ENCODE results near the gene LOXL1.

LOXL1 gene

DNA sequence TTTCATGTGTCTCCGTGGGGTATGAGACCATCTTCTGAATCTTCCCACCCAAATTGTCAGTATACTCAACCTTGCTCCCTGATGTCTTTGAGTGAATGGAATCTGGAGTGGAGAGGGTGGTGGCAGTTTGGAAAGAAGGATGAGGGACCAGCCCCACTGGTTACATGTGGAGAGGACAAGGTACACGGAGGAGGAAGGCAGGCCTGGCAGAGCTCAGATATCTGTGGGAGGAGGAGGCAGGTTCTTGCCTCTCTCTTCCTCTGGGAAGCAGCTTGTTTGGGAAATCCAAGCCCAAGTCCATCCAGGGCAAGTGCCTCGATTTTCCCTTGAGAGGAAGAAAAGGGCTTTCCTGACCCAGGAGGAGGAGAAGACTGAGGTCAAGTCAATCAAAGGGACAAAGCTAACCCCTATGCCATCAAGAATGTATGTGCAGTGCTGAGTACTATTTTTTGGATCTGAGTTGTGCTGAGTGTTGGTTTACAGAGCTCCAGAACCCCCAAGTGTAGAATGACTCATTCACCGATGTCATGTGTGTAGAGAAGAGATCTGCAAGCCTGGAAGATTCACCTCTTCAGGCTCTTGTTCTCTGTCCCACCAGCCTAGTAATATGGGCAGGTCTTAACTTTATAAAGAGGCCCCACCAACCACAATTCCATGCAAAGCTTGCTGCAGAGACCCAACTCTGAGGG lies 19.8 kb upstream of the LOXL1 start:
- no peaks in the 10 kb centered on the region; the same call in 1 of the 2 replicates for H3K27me3 ChIP-seq (ENCODE audit: insufficient read depth, low read length)

DNA sequence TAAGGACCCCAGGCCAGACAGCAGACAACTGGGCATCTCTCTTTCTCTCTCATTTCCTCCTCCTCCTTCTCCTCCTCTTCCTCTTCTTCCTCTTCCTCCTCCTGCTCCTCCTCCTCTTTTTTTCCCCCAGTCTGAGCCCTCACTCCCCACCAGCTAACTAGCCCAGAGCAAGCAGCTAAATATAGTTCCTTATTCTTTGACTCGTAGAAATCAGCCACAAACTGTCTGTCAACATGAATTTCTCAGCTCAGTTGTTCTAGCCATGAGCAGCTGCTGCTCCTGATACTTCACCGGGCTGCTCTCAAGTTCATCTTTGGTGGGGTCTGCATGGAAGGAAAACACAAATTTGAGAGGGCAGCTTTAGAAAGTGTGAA lies 19.2 kb upstream of the LOXL1 start:
- Histone ChIP-seq H3K4me3 (ENCODE audit: low read depth, low read length, poor library complexity, severe bottlenecking) (no peak overlapping the region), H2AFZ (ENCODE audit: low read length) (no peak overlapping the region), H4K20me1 (ENCODE audit: insufficient read depth, low read length) (no peaks in the 10 kb centered on the region), H3K79me2 (ENCODE audit: insufficient read depth, low read length) (no peaks in the 10 kb centered on the region), H3K4me1 (ENCODE audit: insufficient read depth, low read length, severe bottlenecking) (no peaks in the 10 kb centered on the region), H3K9me3 (ENCODE audit: low read length) (no peaks in the 10 kb centered on the region), H3K27ac (ENCODE audit: low read depth, low read length, poor library complexity, severe bottlenecking) (no peak overlapping the region), H3F3A (ENCODE audit: insufficient read depth, low read length) (no peaks in the 10 kb centered on the region), H3K4me2 (ENCODE audit: low read length) (no peak overlapping the region), H3K36me3 (ENCODE audit: insufficient read depth, low read length) (no peaks in the 10 kb centered on the region), H3K9ac (ENCODE audit: low read length) (no peak overlapping the region), H3K27me3 (ENCODE audit: insufficient read depth, low read length) (no peaks in the 10 kb centered on the region; the same call in 1 of the 2 replicates), H3K9me2 (ENCODE audit: low read depth, low read length) (no peaks in the 10 kb centered on the region)
- TF ChIP-seq, protein P1, sequence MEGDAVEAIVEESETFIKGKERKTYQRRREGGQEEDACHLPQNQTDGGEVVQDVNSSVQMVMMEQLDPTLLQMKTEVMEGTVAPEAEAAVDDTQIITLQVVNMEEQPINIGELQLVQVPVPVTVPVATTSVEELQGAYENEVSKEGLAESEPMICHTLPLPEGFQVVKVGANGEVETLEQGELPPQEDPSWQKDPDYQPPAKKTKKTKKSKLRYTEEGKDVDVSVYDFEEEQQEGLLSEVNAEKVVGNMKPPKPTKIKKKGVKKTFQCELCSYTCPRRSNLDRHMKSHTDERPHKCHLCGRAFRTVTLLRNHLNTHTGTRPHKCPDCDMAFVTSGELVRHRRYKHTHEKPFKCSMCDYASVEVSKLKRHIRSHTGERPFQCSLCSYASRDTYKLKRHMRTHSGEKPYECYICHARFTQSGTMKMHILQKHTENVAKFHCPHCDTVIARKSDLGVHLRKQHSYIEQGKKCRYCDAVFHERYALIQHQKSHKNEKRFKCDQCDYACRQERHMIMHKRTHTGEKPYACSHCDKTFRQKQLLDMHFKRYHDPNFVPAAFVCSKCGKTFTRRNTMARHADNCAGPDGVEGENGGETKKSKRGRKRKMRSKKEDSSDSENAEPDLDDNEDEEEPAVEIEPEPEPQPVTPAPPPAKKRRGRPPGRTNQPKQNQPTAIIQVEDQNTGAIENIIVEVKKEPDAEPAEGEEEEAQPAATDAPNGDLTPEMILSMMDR (IDR thresholded peaks at IDR 0.05; ENCODE audit: low read length) = no peak
- no peak for TF ChIP-seq EZH2 (IDR thresholded peaks at IDR 0.05; ENCODE audit: borderline replicate concordance, low read length)

More for the DNA sequence above, 19.8 kb upstream of the LOXL1 start:
- H3K9me2 ChIP-seq (ENCODE audit: low read depth, low read length) = no peaks in the 10 kb centered on the region
- H3K9ac ChIP-seq (ENCODE audit: low read length) = no peak overlapping the region
- no peaks in the 10 kb centered on the region for H3K36me3 ChIP-seq (ENCODE audit: insufficient read depth, low read length)
- H3K9me3 ChIP-seq (ENCODE audit: low read length) = no peaks in the 10 kb centered on the region
- H3K27ac ChIP-seq (ENCODE audit: low read depth, low read length, poor library complexity, severe bottlenecking) = no peak overlapping the region
- no peak overlapping the region for H2AFZ ChIP-seq (ENCODE audit: low read length)
- no peaks in the 10 kb centered on the region for H3F3A ChIP-seq (ENCODE audit: insufficient read depth, low read length)
- no peaks in the 10 kb centered on the region for H3K79me2 ChIP-seq (ENCODE audit: insufficient read depth, low read length)
- no peaks in the 10 kb centered on the region for H4K20me1 ChIP-seq (ENCODE audit: insufficient read depth, low read length)
- no peak for TF ChIP-seq EZH2 (IDR thresholded peaks at IDR 0.05; ENCODE audit: borderline replicate concordance, low read length)
- TF ChIP-seq, protein P1 (IDR thresholded peaks at IDR 0.05; ENCODE audit: low read length) = no peak
- H3K4me2 ChIP-seq (ENCODE audit: low read length) = no peak overlapping the region
- H3K4me1 ChIP-seq (ENCODE audit: insufficient read depth, low read length, severe bottlenecking) = no peaks in the 10 kb centered on the region
- H3K4me3 ChIP-seq (ENCODE audit: low read depth, low read length, poor library complexity, severe bottlenecking) = no peak overlapping the region

DNA sequence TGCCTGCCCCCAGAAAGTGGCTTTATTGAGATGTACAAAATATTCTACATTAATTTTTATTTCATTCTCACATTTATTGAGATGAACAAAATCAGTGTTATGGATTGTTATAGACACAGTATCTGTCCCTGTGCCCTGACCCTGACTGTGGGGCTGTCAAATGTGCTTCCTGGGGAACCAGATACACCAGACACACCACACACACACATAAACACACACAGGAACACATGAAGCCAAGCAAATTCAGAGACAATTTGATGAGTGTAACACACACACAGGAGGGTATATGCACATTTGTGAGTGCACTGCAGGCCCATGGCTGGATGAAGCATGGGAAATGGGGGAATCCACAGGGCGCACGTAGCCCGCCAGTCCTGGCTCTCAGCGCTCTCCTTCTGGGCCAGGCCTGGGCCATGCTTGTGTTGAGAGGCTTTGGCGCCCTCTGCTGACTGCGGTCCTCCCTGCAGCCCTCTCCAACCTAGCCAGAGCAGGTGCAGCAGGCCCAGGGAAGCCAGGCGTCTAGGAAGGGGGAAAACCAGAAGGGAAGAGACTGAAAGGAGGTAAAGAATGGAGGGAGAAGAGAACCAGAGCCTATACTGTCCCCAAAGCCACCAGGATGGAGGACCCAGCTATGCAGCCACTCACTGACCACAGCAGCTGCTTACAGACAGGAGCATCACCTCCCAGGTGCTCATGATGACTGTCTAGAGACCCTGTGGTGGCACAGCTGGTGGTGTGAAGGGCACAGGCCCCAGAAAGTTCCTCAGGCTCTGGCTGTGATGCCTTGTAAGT lies 18.0 kb upstream of the LOXL1 start:
- no peaks in the 10 kb centered on the region for H3K9me3 ChIP-seq (ENCODE audit: low read length)
- TF ChIP-seq, protein P1 (IDR thresholded peaks at IDR 0.05; ENCODE audit: low read length) = peak; percentile 81
- TF ChIP-seq EZH2 (IDR thresholded peaks at IDR 0.05; ENCODE audit: borderline replicate concordance, low read length) = no peak
- H3K9ac ChIP-seq (ENCODE audit: low read length) = no peak overlapping the region
- no peak overlapping the region for H3K27ac ChIP-seq (ENCODE audit: low read depth, low read length, poor library complexity, severe bottlenecking)
- H4K20me1 ChIP-seq (ENCODE audit: insufficient read depth, low read length) = no peaks in the 10 kb centered on the region
- no peaks in the 10 kb centered on the region for H3F3A ChIP-seq (ENCODE audit: insufficient read depth, low read length)
- no peaks in the 10 kb centered on the region; the same call in 1 of the 2 replicates for H3K27me3 ChIP-seq (ENCODE audit: insufficient read depth, low read length)
- no peaks in the 10 kb centered on the region for H3K36me3 ChIP-seq (ENCODE audit: insufficient read depth, low read length)
- no peaks in the 10 kb centered on the region for H3K4me1 ChIP-seq (ENCODE audit: insufficient read depth, low read length, severe bottlenecking)
- H3K4me2 ChIP-seq (ENCODE audit: low read length) = no peak overlapping the region
- no peaks in the 10 kb centered on the region for H3K9me2 ChIP-seq (ENCODE audit: low read depth, low read length)
- no peaks in the 10 kb centered on the region for H3K79me2 ChIP-seq (ENCODE audit: insufficient read depth, low read length)
- H2AFZ ChIP-seq (ENCODE audit: low read length) = no peak overlapping the region
- no peak overlapping the region for H3K4me3 ChIP-seq (ENCODE audit: low read depth, low read length, poor library complexity, severe bottlenecking)
